Measurements from ENCODE around the gene ACYP2.
"Not testable (repeated sequence)": the region's sequence is repeated elsewhere in the genome, so short reads cannot be mapped to it uniquely, and the experiment has no call there.

The ACYP2 gene

DNA sequence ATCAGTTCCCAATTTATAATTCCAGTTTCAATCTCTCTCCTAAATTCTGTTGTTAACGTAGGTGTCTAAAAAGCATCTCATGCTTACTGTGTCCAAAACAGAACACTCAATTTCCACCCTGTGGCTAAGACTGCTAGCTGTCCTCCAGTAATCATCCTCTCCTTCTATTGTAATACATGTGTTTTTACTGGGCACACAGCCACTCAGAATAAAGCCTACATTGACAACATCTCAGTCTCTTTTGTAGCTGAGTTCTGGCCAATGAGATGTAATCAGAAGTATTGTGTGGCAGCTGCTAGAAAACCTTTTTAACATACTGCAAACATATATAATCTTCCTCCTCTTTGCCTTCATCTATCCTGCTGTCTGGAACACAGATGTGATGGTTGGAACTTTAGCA, 170.0 kb downstream of the ACYP2 start:
- TF ChIP-seq, protein P1, sequence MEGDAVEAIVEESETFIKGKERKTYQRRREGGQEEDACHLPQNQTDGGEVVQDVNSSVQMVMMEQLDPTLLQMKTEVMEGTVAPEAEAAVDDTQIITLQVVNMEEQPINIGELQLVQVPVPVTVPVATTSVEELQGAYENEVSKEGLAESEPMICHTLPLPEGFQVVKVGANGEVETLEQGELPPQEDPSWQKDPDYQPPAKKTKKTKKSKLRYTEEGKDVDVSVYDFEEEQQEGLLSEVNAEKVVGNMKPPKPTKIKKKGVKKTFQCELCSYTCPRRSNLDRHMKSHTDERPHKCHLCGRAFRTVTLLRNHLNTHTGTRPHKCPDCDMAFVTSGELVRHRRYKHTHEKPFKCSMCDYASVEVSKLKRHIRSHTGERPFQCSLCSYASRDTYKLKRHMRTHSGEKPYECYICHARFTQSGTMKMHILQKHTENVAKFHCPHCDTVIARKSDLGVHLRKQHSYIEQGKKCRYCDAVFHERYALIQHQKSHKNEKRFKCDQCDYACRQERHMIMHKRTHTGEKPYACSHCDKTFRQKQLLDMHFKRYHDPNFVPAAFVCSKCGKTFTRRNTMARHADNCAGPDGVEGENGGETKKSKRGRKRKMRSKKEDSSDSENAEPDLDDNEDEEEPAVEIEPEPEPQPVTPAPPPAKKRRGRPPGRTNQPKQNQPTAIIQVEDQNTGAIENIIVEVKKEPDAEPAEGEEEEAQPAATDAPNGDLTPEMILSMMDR (IDR thresholded peaks at IDR 0.05; ENCODE audit: insufficient read depth, low read depth, low read length, missing control alignments): no peak
- no peak overlapping the region for H3K4me3 ChIP-seq (ENCODE audit: low read depth, low read length)

DNA sequence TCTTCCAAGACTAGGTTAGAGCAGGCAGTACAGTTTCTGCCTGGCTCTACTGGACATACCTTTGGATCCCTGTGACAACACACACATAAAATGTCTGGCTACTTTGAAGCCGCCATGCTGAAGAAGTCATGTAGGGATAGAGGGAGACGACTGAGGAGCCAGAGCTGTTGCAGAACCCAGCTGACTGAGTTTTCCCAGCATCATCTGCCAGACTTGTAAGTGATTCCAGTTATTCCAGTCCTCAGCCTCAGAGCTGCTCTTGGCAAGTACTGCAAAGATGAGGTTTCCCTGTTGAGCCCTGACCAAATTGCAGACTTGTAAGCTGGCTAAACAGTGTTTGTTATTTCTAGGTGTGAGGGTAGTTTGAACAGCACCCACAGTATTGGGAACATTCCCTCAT, 172.1 kb downstream of the ACYP2 start:
- DNase-seq (ENCODE audit: low read depth): no peak
- TF ChIP-seq, protein P1 (IDR thresholded peaks at IDR 0.05; ENCODE audit: insufficient read depth, low read depth, low read length, missing control alignments): no peak

More for the DNA sequence above, 170.0 kb downstream of the ACYP2 start:
- DNase-seq (ENCODE audit: low read depth): no peak

DNA sequence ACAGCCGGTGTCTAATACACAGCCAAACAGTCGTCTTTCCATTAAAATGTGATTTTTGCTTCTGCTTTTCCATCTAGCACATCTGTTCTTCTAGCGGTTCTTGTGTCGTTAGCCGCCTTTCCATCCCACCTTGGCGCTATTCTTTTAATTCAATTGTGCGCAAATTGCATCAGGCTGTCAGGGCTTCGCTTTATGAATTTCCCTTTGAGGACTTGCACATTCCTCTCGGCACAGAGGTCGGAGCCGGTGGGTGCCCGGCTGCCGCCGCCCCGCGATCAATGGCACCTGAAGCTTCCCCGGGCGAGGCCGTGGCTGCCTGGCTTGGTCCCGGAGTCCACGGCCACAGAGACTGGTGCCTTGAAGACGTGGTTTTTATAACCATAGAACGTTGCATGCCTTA, 174.5 kb downstream of the ACYP2 start:
- TF ChIP-seq, protein P1 (IDR thresholded peaks at IDR 0.05; ENCODE audit: insufficient read depth, low read depth, low read length, missing control alignments): no peak
- H3K4me3 ChIP-seq (ENCODE audit: low read depth, low read length): no peak overlapping the region
- DNase-seq (ENCODE audit: low read depth): no peak

More for the DNA sequence above, 172.1 kb downstream of the ACYP2 start:
- H3K4me3 ChIP-seq (ENCODE audit: low read depth, low read length): no peak overlapping the region

DNA sequence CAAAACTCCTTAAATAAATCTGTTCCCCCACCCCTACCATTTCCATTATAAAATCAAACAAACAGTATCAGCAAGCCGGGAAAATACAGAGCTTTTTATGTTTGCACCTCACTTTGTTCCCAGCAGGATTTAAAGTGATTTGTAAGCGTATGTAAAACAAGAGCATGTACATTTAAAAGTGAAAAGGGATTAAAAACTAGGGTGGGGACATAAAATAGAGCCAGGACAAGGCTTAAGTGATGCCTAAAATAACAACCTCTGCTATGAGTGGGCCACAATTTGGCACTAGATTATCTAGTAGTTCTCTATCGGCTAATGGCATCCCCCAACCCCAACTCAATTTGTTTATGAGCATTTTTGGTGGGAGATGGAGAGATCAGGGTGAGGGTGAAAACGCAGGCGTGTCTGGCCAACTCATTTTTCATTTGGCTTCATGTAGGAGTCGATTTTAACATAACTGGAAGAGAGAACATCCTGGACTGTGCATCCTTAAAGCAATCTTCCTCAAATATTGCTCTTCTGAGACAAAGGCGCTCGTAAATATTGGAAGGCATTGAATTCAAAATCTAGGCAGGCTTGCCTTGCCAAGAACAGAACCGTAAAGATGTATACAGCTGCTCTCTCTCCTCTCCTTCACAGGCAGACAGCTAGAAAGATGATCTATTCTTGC, 175.1 kb downstream of the ACYP2 start:
- DNase-seq (ENCODE audit: low read depth): no peak
- TF ChIP-seq, protein P1 (IDR thresholded peaks at IDR 0.05; ENCODE audit: insufficient read depth, low read depth, low read length, missing control alignments): no peak
- no peak overlapping the region for H3K4me3 ChIP-seq (ENCODE audit: low read depth, low read length)

DNA sequence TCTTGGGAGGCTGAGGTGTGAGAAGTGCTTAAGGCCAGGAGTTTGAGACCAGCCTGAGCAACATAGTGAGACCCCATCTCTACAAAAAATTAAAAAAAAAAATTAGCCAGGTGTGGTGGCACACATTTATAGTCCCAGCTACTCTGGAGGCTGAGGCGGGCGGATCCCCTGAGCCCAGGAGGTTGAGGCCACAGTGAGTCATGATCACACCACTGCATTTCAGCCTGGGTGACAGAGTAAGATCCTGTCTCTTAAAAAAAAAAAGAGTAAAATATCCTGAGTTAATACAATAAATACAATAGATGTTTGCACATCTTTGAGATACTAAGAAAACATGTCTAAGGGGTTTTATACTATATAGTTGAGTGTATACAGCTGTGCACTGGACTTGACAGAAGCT, 179.2 kb downstream of the ACYP2 start:
- H3K4me3 ChIP-seq (ENCODE audit: low read depth, low read length); DNase-seq (ENCODE audit: low read depth): not testable (repeated sequence)

DNA sequence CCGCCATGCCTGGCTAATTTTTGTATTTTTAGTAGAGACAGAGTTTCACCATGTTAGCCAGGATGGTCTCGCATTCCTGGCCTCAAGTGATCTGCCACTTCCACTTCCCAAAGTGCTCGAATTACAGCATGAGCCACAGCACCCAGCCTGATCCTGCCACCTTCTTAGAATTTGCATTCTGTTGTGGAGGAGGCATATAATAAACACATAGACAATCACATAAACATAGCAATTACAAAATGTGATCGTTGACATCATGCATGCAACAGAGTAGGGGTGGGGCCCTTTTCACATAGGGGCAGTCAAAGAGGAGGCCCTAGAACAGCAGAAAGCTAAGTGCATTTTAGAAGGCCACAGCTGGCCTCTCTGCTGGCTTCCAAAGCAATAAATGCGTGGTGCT, 180.5 kb downstream of the ACYP2 start:
- DNase-seq (ENCODE audit: low read depth): no peak
- TF ChIP-seq, protein P1 (IDR thresholded peaks at IDR 0.05; ENCODE audit: insufficient read depth, low read depth, low read length, missing control alignments): no peak
- no peak overlapping the region for H3K4me3 ChIP-seq (ENCODE audit: low read depth, low read length)

DNA sequence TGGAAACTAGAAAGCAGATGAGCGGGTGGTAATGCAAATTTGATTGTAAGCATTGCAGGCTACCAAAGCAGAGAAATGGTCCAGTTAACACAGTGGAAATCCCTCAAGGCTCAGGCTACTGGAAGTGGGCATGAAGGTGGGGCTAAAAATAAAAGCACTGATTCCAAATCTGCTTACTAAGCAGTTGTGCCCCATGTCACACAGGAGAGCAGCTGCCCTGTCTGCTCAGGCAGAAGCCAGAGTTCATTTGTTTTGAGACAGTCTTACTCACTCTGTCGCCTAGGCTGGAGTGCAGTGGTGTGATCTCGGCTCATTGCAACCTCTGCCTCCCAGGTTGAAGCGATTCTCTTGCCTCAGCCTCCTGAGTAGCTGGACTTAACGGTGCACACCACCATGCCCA, 183.1 kb downstream of the ACYP2 start:
- DNase-seq (ENCODE audit: low read depth): no peak
- no peak overlapping the region for H3K4me3 ChIP-seq (ENCODE audit: low read depth, low read length)
- TF ChIP-seq, protein P1 (IDR thresholded peaks at IDR 0.05; ENCODE audit: insufficient read depth, low read depth, low read length, missing control alignments): no peak
